SK-N-SH (cell line): ENCODE data around the gene TET2.

Source experiments
- CTCF ChIP-seq: fragments of 200-600 bp; sonication (generic); IDR thresholded peaks from 2 replicates; pipeline ENCODE4 v1.6.1; 2017; ENCODE audit warnings: antibody characterized with exemption, mild to moderate bottlenecking, moderate library complexity
- EZH2phosphoT487 ChIP-seq: fragments of 200-600 bp; sonication (generic); IDR thresholded peaks from 2 replicates; pipeline ENCODE4 v1.6.1; 2017; ENCODE audit warnings: low read depth, mixed run types, mild to moderate bottlenecking, antibody characterized with exemption, moderate library complexity, borderline replicate concordance
- IRF3 ChIP-seq: fragments of 150-350 bp; IDR thresholded peaks from 2 replicates; pipeline ENCODE4 v1.6.1; 2016; ENCODE audit warnings: mild to moderate bottlenecking, low read depth, low read length
- MEF2A ChIP-seq: IDR thresholded peaks from 2 replicates; pipeline ENCODE4 v1.4.0; 2012; ENCODE audit warnings: low read depth, borderline replicate concordance
- NFIC ChIP-seq: IDR thresholded peaks from 2 replicates; pipeline ENCODE4 v1.4.0; 2012; ENCODE audit warnings: borderline replicate concordance
- POLR2AphosphoS5 ChIP-seq: IDR thresholded peaks from 2 replicates; pipeline ENCODE4 v1.6.1; 2012; ENCODE audit warnings: low read depth, low read length
- RAD21 ChIP-seq: IDR thresholded peaks from 2 replicates; pipeline ENCODE4 v1.6.1; 2012; ENCODE audit warnings: mild to moderate bottlenecking, low read length
- RFX5 ChIP-seq: IDR thresholded peaks from 2 replicates; pipeline ENCODE4 v1.6.1; 2012; ENCODE audit warnings: mild to moderate bottlenecking, improper control_type of control experiment, low read length
- RXRA ChIP-seq: IDR thresholded peaks from 2 replicates; pipeline ENCODE4 v1.4.0; 2012; ENCODE audit warnings: low read depth, mild to moderate bottlenecking, borderline replicate concordance
- SIN3A ChIP-seq: IDR thresholded peaks from 2 replicates; pipeline ENCODE4 v1.6.1; 2012; ENCODE audit warnings: low read depth, mild to moderate bottlenecking, low read length, moderate library complexity, borderline replicate concordance
- TAF1 ChIP-seq: IDR thresholded peaks from 2 replicates; pipeline ENCODE4 v1.6.1; 2012; ENCODE audit warnings: low read depth, mild to moderate bottlenecking, low read length, moderate library complexity, borderline replicate concordance
- USF2 ChIP-seq: fragments of 150-350 bp; IDR thresholded peaks from 2 replicates; pipeline ENCODE4 v1.6.1; 2017; ENCODE audit warnings: antibody characterized with exemption, low read length, low read depth, borderline replicate concordance
- TF ChIP-seq, protein P1 (sequence below): IDR thresholded peaks from 2 replicates; pipeline ENCODE4 v1.4.0; 2012; ENCODE audit warnings: low read depth
- TF ChIP-seq, protein P2 (sequence below): IDR thresholded peaks from 2 replicates; pipeline ENCODE4 v1.6.1; 2012; ENCODE audit warnings: mild to moderate bottlenecking, low read depth, low read length, moderate library complexity

DNA sequence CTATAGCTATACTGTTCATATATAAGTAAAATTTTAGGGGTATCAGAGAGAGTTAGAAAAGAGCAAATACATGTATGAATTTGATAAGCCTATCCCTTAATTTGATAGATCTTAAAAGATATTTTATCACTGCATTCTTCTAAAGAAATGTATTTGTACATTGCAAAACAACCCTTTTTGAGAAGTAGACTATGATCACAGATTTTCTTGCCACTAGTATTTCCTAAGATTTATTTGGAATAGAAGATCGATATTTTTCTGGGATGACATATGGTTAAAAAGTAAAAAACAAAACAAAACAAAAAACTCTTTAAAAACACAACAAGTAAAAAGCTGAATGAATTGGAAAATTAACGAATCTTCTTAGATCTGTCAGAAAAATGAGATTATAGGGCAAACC lies 27.4 kb downstream of the TET2 start:
- TF ChIP-seq CTCF (no peak), USF2 (no peak), TAF1 (no peak), NFIC (no peak), RXRA (no peak), SIN3A (no peak), POLR2AphosphoS5 (no peak), EZH2phosphoT487 (no peak), RAD21 (no peak), MEF2A (no peak), IRF3 (no peak), RFX5 (no peak)
- TF ChIP-seq, protein P1, sequence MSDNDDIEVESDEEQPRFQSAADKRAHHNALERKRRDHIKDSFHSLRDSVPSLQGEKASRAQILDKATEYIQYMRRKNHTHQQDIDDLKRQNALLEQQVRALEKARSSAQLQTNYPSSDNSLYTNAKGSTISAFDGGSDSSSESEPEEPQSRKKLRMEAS = no peak
- TF ChIP-seq, protein P2, sequence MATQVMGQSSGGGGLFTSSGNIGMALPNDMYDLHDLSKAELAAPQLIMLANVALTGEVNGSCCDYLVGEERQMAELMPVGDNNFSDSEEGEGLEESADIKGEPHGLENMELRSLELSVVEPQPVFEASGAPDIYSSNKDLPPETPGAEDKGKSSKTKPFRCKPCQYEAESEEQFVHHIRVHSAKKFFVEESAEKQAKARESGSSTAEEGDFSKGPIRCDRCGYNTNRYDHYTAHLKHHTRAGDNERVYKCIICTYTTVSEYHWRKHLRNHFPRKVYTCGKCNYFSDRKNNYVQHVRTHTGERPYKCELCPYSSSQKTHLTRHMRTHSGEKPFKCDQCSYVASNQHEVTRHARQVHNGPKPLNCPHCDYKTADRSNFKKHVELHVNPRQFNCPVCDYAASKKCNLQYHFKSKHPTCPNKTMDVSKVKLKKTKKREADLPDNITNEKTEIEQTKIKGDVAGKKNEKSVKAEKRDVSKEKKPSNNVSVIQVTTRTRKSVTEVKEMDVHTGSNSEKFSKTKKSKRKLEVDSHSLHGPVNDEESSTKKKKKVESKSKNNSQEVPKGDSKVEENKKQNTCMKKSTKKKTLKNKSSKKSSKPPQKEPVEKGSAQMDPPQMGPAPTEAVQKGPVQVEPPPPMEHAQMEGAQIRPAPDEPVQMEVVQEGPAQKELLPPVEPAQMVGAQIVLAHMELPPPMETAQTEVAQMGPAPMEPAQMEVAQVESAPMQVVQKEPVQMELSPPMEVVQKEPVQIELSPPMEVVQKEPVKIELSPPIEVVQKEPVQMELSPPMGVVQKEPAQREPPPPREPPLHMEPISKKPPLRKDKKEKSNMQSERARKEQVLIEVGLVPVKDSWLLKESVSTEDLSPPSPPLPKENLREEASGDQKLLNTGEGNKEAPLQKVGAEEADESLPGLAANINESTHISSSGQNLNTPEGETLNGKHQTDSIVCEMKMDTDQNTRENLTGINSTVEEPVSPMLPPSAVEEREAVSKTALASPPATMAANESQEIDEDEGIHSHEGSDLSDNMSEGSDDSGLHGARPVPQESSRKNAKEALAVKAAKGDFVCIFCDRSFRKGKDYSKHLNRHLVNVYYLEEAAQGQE = no peak
